HuH-7.5 (cell line): Measurements from ENCODE around the gene TEX38.
"Not testable (repeated sequence)": the region's sequence is repeated elsewhere in the genome, so short reads cannot be mapped to it uniquely, and the experiment has no call there.

ENCODE experiments used
- DNase-seq: peaks from one replicate; pipeline ENCODE4 v3.0.0; 2011; ENCODE audit warnings: low spot score

The TEX38 gene

GRCh38 chr1:46671554-46671953 is at the start of gene TEX38:
Gene TEX38 (plus strand): TSS chr1:46671854. CDS start chr1:46671935, 81 bp downstream.
- no peak for DNase-seq

- no peak for DNase-seq
Observed at GRCh38 chr1:46621930-46622329, 49.7 kb upstream of the TEX38 start.

- DNase-seq, result peak; percentile 63
Observed at GRCh38 chr1:46622344-46622743, 49.3 kb upstream of the TEX38 start.

GRCh38 chr1:46623743-46624644 is 47.7 kb upstream of the TEX38 start:
- DNase-seq, result no peak

- no peak for DNase-seq
Observed at GRCh38 chr1:46630719-46631118, 40.9 kb upstream of the TEX38 start.

- DNase-seq, result no peak
Observed at GRCh38 chr1:46635205-46635604, 36.4 kb upstream of the TEX38 start.

GRCh38 chr1:46637444-46638083 is 34.1 kb upstream of the TEX38 start:
- no peak for DNase-seq

GRCh38 chr1:46638921-46639320 is 32.7 kb upstream of the TEX38 start:
- DNase-seq, result no peak

- no peak for DNase-seq
Observed at GRCh38 chr1:46639547-46639946, 32.1 kb upstream of the TEX38 start.

GRCh38 chr1:46642115-46642680 is 29.5 kb upstream of the TEX38 start:
- no peak for DNase-seq

GRCh38 chr1:46643368-46643775 is 28.3 kb upstream of the TEX38 start:
- no peak for DNase-seq

GRCh38 chr1:46645815-46646214 is 25.8 kb upstream of the TEX38 start:
- no peak for DNase-seq

GRCh38 chr1:46646331-46646730 is 25.3 kb upstream of the TEX38 start:
- DNase-seq, result no peak

- DNase-seq, result no peak
Observed at GRCh38 chr1:46646844-46647243, 24.8 kb upstream of the TEX38 start.

- DNase-seq, result no peak
Observed at GRCh38 chr1:46647611-46648010, 24.0 kb upstream of the TEX38 start.

GRCh38 chr1:46649764-46650163 is 21.9 kb upstream of the TEX38 start:
- DNase-seq, result no peak

GRCh38 chr1:46650491-46650890 is 21.2 kb upstream of the TEX38 start:
- DNase-seq, result no peak

- not testable (repeated sequence) for DNase-seq
Observed at GRCh38 chr1:46651152-46651551, 20.5 kb upstream of the TEX38 start.

- DNase-seq, result no peak
Observed at GRCh38 chr1:46652321-46653100, 19.1 kb upstream of the TEX38 start.

GRCh38 chr1:46653405-46653958 is 18.2 kb upstream of the TEX38 start:
- no peak for DNase-seq

- no peak for DNase-seq
Observed at GRCh38 chr1:46654012-46654411, 17.6 kb upstream of the TEX38 start.

GRCh38 chr1:46654698-46655097 is 17.0 kb upstream of the TEX38 start:
- not testable (repeated sequence) for DNase-seq
